Smooth muscle cell (in vitro differentiated cells): ENCODE data around the gene PRKCE. TPM values are rescaled to one million over a fixed set of nuclear protein-coding genes. Genes with fewer than 3 reads are reported as not detected.

Experiments
- DNase-seq: peaks from one replicate; lab custom pipeline; 2025; ENCODE audit not compliant: unreplicated experiment; lab: John Stamatoyannopoulos, UW
- H2AFZ ChIP-seq: fragments of 200-600 bp; sonication (generic); 2 replicates; pipeline ENCODE4 v1.6.0; 2016; ENCODE audit warnings: antibody characterized with exemption, low read depth, mild to moderate bottlenecking
- H3F3A ChIP-seq: fragments of 200-600 bp; sonication (generic); 2 replicates; pipeline ENCODE4 v1.6.0; 2017; ENCODE audit warnings: antibody characterized with exemption, low read depth
- H3K27ac ChIP-seq: fragments of 200-600 bp; sonication (generic); 2 replicates; pipeline ENCODE4 v1.5.1; 2016; ENCODE audit warnings: low read depth, mild to moderate bottlenecking
- H3K27me3 ChIP-seq: fragments of 200-600 bp; sonication (generic); 2 replicates; pipeline ENCODE4 v1.6.1; 2016; ENCODE audit warnings: low read depth, mild to moderate bottlenecking
- H3K36me3 ChIP-seq: fragments of 200-600 bp; sonication (generic); 2 replicates; pipeline ENCODE4 v1.5.1; 2016; ENCODE audit warnings: low read depth
- H3K4me1 ChIP-seq: fragments of 200-600 bp; sonication (generic); 2 replicates; pipeline ENCODE4 v1.5.1; 2016; ENCODE audit warnings: low read depth
- H3K4me2 ChIP-seq: fragments of 200-600 bp; sonication (generic); 2 replicates; pipeline ENCODE4 v1.6.0; 2016; ENCODE audit warnings: mild to moderate bottlenecking
- H3K4me3 ChIP-seq: fragments of 200-600 bp; sonication (generic); 2 replicates; pipeline ENCODE4 v1.5.1; 2016; ENCODE audit warnings: mild to moderate bottlenecking
- H3K79me2 ChIP-seq: fragments of 200-600 bp; sonication (generic); 2 replicates; pipeline ENCODE4 v1.6.0; 2016; ENCODE audit warnings: low read depth, mild to moderate bottlenecking
- H3K9ac ChIP-seq: fragments of 200-600 bp; sonication (generic); 2 replicates; pipeline ENCODE4 v1.6.0; 2016; ENCODE audit warnings: low read depth
- H3K9me3 ChIP-seq: fragments of 200-600 bp; sonication (generic); replicated peaks from 2 replicates; pipeline ENCODE4 v1.5.1; 2016; ENCODE audit warnings: low read depth
- H4K20me1 ChIP-seq: fragments of 200-600 bp; sonication (generic); 2 replicates; pipeline ENCODE4 v1.6.0; 2016; ENCODE audit warnings: low read depth
- WGBS: methylation state at CpG from one replicate; pipeline ENCODE4 v1.1.7; 2016; ENCODE audit warnings: low lambda C conversion rate; 5-methylcytosine and 5-hydroxymethylcytosine counted together
- polyA plus RNA-seq: library from polyadenylated mRNA; unstranded; fragments of >200 nt; fragmentation: Nextera tagmentation; extraction: Ambion mirVana; gene quantifications from 2 replicates; pipeline ENCODE4 v1.2.1, GENCODE V29; 2016
- total RNA-seq: library from RNA; depleted of rRNA; stranded (reverse); fragments of >200 nt; gene quantifications from 2 replicates; pipeline ENCODE4 v1.2.3, GENCODE V29; 2014
- TF ChIP-seq, protein P1 (sequence below): fragments of 200-600 bp; sonication (generic); IDR thresholded peaks from 2 replicates; pipeline ENCODE4 v1.5.1; 2017; ENCODE audit warnings: borderline replicate concordance, mild to moderate bottlenecking, antibody characterized with exemption; ENCODE audit not compliant: insufficient read depth, poor library complexity, severe bottlenecking

PRKCE gene
- total RNA-seq = 16.2 and 20.6 TPM in 2 replicates
- 25.4 and 29.1 TPM in 2 replicates for polyA plus RNA-seq

DNA sequence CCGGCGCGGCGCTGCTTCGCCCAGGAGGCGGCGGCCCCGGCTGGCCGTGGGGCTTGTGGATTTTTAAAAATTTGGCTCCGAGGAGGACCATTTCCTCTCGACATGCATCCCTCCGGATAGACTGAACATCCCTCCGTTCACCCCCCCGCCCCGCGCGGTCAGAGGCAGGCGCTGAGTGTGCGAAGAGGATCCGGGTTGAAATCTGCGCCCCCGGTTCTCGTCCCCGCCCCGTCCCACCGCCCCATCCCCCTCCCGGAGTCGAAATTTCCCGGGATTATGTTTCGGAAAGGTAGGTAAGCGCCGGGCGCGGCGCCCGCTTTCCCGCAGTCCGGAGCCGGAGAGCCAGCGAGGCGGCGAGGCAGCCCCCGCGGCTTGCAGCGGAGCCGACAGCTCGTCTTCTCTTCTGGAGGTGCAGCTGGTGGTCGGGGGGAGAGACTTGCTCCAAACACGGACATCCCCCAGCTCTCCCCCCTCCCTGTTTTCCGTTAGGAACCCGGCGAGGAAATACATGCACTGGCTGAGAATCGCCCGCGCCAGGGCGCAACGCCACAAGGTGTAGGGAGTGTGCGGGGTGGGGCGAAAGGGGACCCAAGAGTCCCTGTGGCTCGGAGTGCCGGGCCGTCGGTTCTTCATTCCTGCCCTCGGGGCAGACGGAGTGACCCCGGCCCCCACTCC is at the start of gene PRKCE:
Gene PRKCE (plus strand): TSS at position 261 of the 675 bp plus-strand sequence.
- peak; percentile 65 for DNase-seq

DNA sequence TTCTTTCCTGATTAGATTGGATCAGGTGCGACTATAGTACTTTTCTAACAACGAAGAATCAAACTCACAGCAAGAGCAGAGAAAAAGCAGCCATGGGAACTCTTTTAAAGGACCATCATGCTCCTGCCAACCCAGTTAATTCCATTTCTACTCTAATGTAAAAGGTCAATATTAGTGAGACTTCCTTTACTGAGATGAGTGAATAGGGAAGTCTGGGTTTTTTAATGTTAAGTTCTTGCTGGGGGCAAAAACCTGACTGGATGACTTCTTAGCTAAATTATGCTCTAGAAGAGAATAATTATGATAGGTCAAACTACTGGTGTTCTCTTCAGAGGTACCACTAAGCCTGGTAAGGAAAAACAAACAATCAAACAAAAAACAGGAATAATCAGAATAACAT is 48.9 kb upstream of the PRKCE start:
- H3F3A ChIP-seq = no peaks in the 10 kb centered on the region
- WGBS = 97% methylated on average over 2 of the region's 2 CpGs
- H3K9me3 ChIP-seq = no peaks in the 10 kb centered on the region
- peaks cover 18% of the 10 kb centered on the region for H3K79me2 ChIP-seq
- DNase-seq = no peak
- H4K20me1 ChIP-seq = peaks cover 12% of the 10 kb centered on the region
- TF ChIP-seq, protein P1, sequence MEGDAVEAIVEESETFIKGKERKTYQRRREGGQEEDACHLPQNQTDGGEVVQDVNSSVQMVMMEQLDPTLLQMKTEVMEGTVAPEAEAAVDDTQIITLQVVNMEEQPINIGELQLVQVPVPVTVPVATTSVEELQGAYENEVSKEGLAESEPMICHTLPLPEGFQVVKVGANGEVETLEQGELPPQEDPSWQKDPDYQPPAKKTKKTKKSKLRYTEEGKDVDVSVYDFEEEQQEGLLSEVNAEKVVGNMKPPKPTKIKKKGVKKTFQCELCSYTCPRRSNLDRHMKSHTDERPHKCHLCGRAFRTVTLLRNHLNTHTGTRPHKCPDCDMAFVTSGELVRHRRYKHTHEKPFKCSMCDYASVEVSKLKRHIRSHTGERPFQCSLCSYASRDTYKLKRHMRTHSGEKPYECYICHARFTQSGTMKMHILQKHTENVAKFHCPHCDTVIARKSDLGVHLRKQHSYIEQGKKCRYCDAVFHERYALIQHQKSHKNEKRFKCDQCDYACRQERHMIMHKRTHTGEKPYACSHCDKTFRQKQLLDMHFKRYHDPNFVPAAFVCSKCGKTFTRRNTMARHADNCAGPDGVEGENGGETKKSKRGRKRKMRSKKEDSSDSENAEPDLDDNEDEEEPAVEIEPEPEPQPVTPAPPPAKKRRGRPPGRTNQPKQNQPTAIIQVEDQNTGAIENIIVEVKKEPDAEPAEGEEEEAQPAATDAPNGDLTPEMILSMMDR = no peak
- H3K4me2 ChIP-seq = no peak overlapping the region
- H3K36me3 ChIP-seq = peaks cover 16% of the 10 kb centered on the region
- no peaks in the 10 kb centered on the region for H3K27me3 ChIP-seq
- no peak overlapping the region for H3K27ac ChIP-seq
- H3K4me3 ChIP-seq = no peak overlapping the region
- no peak overlapping the region for H3K9ac ChIP-seq
- H3K4me1 ChIP-seq = no peaks in the 10 kb centered on the region
- no peak overlapping the region for H2AFZ ChIP-seq

More for the DNA sequence above, at the start of gene PRKCE:
- Histone ChIP-seq H3K9ac (peak within 1 kb of the TSS; percentile 63), H3K36me3 (no peaks in the 10 kb centered on the region), H3K27me3 (no peaks in the 10 kb centered on the region), H3K4me3 (peak within 1 kb of the TSS; percentile 73), H2AFZ (peak within 1 kb of the TSS; percentile 95), H3F3A (peaks cover 6% of the 10 kb centered on the region), H3K27ac (peak within 1 kb of the TSS; percentile 69), H3K4me1 (peaks cover 11% of the 10 kb centered on the region), H3K79me2 (peaks cover 53% of the 10 kb centered on the region), H4K20me1 (peaks cover 44% of the 10 kb centered on the region), H3K4me2 (peak within 1 kb of the TSS; percentile 91), H3K9me3 (no peaks in the 10 kb centered on the region)
- under 1% methylated on average over 40 of the region's 66 CpGs for WGBS
- TF ChIP-seq, protein P1 = no peak

DNA sequence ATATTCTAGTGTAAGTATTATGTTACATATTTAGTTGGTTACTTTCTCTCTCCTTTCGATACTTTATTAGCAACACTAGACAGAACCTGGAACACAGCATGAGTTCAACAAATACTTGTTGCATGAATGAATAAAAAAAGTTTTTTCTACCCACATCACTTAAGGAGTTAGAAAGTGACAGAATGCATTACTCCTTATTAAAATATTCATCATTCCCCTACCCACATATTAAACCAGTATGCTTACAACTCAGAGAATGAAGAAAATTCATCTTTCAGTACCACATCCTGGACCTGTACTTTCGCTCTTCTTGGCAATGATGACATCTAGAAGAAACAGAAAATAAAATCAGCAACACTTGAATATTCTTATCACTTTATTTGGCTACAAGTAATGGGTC is 46.4 kb upstream of the PRKCE start:
- no peaks in the 10 kb centered on the region for H3K27me3 ChIP-seq
- no peak overlapping the region for H3K4me2 ChIP-seq
- no peaks in the 10 kb centered on the region for H3F3A ChIP-seq
- peaks cover 43% of the 10 kb centered on the region for H3K79me2 ChIP-seq
- DNase-seq = no peak
- H3K27ac ChIP-seq = no peak overlapping the region
- H3K9me3 ChIP-seq = no peaks in the 10 kb centered on the region
- 94% methylated on average over 2 of the region's 2 CpGs for WGBS
- no peak overlapping the region for H2AFZ ChIP-seq
- peaks cover 16% of the 10 kb centered on the region for H3K36me3 ChIP-seq
- peaks cover 21% of the 10 kb centered on the region for H4K20me1 ChIP-seq
- no peak overlapping the region for H3K4me3 ChIP-seq
- TF ChIP-seq, protein P1 = no peak
- peaks cover 4% of the 10 kb centered on the region for H3K4me1 ChIP-seq
- no peak overlapping the region for H3K9ac ChIP-seq

DNA sequence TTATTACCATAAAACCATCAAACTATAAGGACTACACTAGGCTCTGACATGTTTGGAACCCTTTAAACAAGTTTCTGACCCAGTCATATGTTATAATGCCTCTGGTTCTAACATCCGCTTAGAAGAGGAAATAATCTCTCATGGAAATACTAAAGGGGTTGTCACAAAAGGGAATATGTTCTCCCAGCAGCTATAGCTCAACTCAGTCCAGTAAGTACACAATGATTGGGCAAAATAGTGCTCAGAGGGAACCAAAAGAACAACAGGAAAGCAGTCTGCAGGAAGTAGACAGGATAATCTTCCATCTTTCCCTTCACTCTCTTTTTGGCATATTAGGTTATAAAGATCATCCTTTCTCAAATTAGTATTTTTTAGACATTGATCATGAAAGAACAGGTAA is 44.7 kb upstream of the PRKCE start:
- H3K4me2 ChIP-seq = no peak overlapping the region
- peaks cover 21% of the 10 kb centered on the region for H4K20me1 ChIP-seq
- no peaks in the 10 kb centered on the region for H3K9me3 ChIP-seq
- H3F3A ChIP-seq = no peaks in the 10 kb centered on the region
- WGBS = 91% methylated on average over 1 of the region's 1 CpG
- peaks cover 7% of the 10 kb centered on the region for H3K36me3 ChIP-seq
- no peak for DNase-seq
- TF ChIP-seq, protein P1 = no peak
- no peak overlapping the region for H3K9ac ChIP-seq
- no peaks in the 10 kb centered on the region for H3K27me3 ChIP-seq
- no peak overlapping the region for H3K4me3 ChIP-seq
- H3K79me2 ChIP-seq = peaks cover 47% of the 10 kb centered on the region
- no peak overlapping the region for H3K27ac ChIP-seq
- peaks cover 6% of the 10 kb centered on the region for H3K4me1 ChIP-seq
- no peak overlapping the region for H2AFZ ChIP-seq
